ENCODE measurements around the gene CDC34.

Gene CDC34

GRCh38 chr19:512547-513365, 18.8 kb upstream of the CDC34 start:
- TF ChIP-seq EGR1 (IDR thresholded peaks at IDR 0.05) = no peak
- TF ChIP-seq RAD21 (IDR thresholded peaks at IDR 0.05; ENCODE audit: low read depth) = no peak
- no peak for TF ChIP-seq CREB1 (IDR thresholded peaks at IDR 0.05; ENCODE audit: low read depth)
- TF ChIP-seq EP300 (IDR thresholded peaks at IDR 0.05; ENCODE audit: borderline replicate concordance) = no peak
- no peak for TF ChIP-seq CEBPB (IDR thresholded peaks at IDR 0.05)
- TF ChIP-seq TAF1 (IDR thresholded peaks at IDR 0.05; ENCODE audit: low read depth) = no peak

DNA sequence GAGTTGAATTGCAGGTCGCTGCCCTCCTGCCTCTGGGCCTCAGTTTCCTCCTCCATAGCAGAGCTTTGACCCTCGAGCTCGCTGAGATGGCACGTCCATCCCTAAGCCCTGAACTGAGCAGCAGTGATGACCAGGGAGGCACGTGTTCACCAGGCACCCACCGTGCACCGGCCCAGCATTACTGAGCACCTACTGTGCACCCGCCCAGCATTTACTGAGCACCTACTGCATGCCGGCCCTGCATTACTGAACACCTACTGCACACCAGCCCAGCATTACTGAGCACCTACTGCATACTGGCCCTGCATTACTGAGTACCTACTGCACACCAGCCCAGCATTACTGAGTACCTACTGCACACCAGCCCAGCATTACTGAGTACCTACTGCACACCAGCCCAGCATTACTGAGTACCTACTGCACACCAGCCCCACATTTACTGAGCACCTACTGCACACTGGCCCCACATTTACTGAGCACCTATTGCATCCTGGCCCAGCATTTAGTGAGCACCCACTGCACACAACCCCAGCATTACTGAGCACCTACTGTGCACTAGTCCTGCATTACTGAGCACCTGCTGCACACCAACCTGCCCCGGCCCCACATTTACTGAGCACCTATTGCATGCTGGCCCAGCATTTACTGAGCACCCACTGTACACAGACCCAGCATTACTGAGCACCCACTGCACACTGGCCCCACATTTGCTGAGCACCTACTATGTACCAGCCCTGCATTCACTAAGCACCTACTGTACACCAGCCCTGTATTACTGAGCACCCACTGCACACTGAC, 18.0 kb upstream of the CDC34 start:
- TF ChIP-seq EGR1 (IDR thresholded peaks at IDR 0.05) (no peak), TCF12 (IDR thresholded peaks at IDR 0.05; ENCODE audit: low read depth) (no peak), USF1 (IDR thresholded peaks at IDR 0.05) (no peak), TEAD4 (IDR thresholded peaks at IDR 0.05) (no peak), CREB1 (IDR thresholded peaks at IDR 0.05; ENCODE audit: low read depth) (no peak), EP300 (IDR thresholded peaks at IDR 0.05; ENCODE audit: borderline replicate concordance) (no peak), ZBTB7A (IDR thresholded peaks at IDR 0.05; ENCODE audit: low read depth) (no peak), RAD21 (IDR thresholded peaks at IDR 0.05; ENCODE audit: low read depth) (no peak)
- TF ChIP-seq, protein P1, sequence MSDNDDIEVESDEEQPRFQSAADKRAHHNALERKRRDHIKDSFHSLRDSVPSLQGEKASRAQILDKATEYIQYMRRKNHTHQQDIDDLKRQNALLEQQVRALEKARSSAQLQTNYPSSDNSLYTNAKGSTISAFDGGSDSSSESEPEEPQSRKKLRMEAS (IDR thresholded peaks at IDR 0.05) = no peak

GRCh38 chr19:514166-514663, 17.3 kb upstream of the CDC34 start:
- TF ChIP-seq REST (IDR thresholded peaks at IDR 0.05; ENCODE audit: low read depth) = no peak
- TF ChIP-seq NFIC (IDR thresholded peaks at IDR 0.05) = no peak
- TF ChIP-seq TCF12 (IDR thresholded peaks at IDR 0.05; ENCODE audit: low read depth) = no peak
- no peak for TF ChIP-seq CREB1 (IDR thresholded peaks at IDR 0.05; ENCODE audit: low read depth)
- TF ChIP-seq EGR1 (IDR thresholded peaks at IDR 0.05) = no peak
- TF ChIP-seq FOXM1 (IDR thresholded peaks at IDR 0.05; ENCODE audit: borderline replicate concordance, low read depth) = no peak
- no peak for TF ChIP-seq YY1 (IDR thresholded peaks at IDR 0.05; ENCODE audit: low read depth)
- no peak for TF ChIP-seq ZBTB7A (IDR thresholded peaks at IDR 0.05; ENCODE audit: low read depth)
- TF ChIP-seq USF1 (IDR thresholded peaks at IDR 0.05) = no peak
- TF ChIP-seq RAD21 (IDR thresholded peaks at IDR 0.05; ENCODE audit: low read depth) = no peak
- no peak for TF ChIP-seq TEAD4 (IDR thresholded peaks at IDR 0.05)
- no peak for TF ChIP-seq EP300 (IDR thresholded peaks at IDR 0.05; ENCODE audit: borderline replicate concordance)
- TF ChIP-seq TAF1 (IDR thresholded peaks at IDR 0.05; ENCODE audit: low read depth) = no peak
- TF ChIP-seq, protein P1 (IDR thresholded peaks at IDR 0.05) = no peak
- no peak for TF ChIP-seq CEBPB (IDR thresholded peaks at IDR 0.05)

DNA sequence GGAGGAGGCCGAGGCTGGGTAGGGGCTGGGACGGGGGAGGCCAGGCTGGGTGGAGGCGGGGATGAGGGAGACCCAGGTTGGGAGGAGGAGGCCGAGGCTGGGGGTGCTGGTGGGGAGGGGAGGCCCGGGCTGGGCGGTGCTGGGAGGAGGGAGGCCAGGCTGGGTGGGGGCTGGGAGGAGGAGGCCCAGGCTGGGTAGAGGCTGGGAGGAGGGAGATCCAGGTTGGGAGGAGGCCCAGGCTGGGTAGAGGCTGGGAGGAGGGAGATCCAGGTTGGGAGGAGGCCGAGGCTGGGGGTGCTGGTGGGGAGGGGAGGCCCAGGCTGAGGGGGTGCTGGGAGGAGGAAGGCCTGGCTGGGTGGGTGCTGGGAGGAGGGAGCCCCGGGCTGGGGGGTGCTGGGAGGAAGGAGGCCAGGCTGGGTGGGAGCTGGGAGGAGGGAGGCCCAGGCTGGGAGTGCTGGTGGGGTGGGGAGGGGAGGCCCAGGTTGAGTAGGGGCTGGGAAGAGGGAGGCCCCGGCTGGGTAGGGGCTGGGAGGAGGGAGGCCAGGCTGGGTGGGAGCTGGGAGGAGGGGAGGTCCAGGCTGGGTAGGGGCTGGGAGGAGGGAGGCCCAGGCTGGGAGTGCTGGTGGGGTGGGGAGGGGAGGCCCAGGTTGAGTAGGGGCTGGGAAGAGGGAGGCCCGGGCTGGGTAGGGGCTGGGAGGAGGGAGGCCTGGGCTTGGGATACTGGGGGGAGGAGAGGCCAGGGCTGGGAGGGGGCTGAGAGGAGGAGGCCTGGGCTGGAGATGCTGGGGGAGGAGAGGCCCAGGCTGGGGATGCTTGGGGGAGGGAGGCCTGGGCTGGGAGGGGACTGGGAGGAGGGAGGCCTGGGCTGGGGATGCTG, 13.6 kb upstream of the CDC34 start:
- no peak for TF ChIP-seq FOXM1 (IDR thresholded peaks at IDR 0.05; ENCODE audit: borderline replicate concordance, low read depth)
- TF ChIP-seq NFIC (IDR thresholded peaks at IDR 0.05) = no peak
- TF ChIP-seq RAD21 (IDR thresholded peaks at IDR 0.05; ENCODE audit: low read depth) = no peak
- no peak for TF ChIP-seq ZBTB7A (IDR thresholded peaks at IDR 0.05; ENCODE audit: low read depth)
- TF ChIP-seq, protein P1 (IDR thresholded peaks at IDR 0.05) = no peak
- no peak for TF ChIP-seq CREB1 (IDR thresholded peaks at IDR 0.05; ENCODE audit: low read depth)
- no peak for TF ChIP-seq EP300 (IDR thresholded peaks at IDR 0.05; ENCODE audit: borderline replicate concordance)
- TF ChIP-seq EGR1 (IDR thresholded peaks at IDR 0.05) = no peak
- no peak for TF ChIP-seq TAF1 (IDR thresholded peaks at IDR 0.05; ENCODE audit: low read depth)
- no peak for TF ChIP-seq USF1 (IDR thresholded peaks at IDR 0.05)
- no peak for TF ChIP-seq CEBPB (IDR thresholded peaks at IDR 0.05)
- no peak for TF ChIP-seq TCF12 (IDR thresholded peaks at IDR 0.05; ENCODE audit: low read depth)
- no peak for TF ChIP-seq REST (IDR thresholded peaks at IDR 0.05; ENCODE audit: low read depth)
- no peak for TF ChIP-seq YY1 (IDR thresholded peaks at IDR 0.05; ENCODE audit: low read depth)
- no peak for TF ChIP-seq TEAD4 (IDR thresholded peaks at IDR 0.05)
